ENCODE data around the gene DNM3. TPM values are rescaled to one million over a fixed set of nuclear protein-coding genes. Genes with fewer than 3 reads are reported as not detected.

Gene DNM3
- polyA plus RNA-seq, 3 donors from 2014 or later = 0.52 to 1.2 (median 0.99) TPM

GRCh38 chr1:172148707-172149106 lies 307.4 kb downstream of the DNM3 start:
- Mint-ChIP-seq H3K27ac (no peak overlapping the region), H3K27me3 (ENCODE audit: low read depth in 3 of 3) (peaks cover 0 to 2% (median 2%) of the 10 kb centered on the region in 3 donors), H3K9me3 (no peaks in the 10 kb centered on the region), H3K4me1 (peaks cover 0 to 4% of the 10 kb centered on the region in 2 donors), H3K36me3 (peaks cover 0 to 4% (median 0%) of the 10 kb centered on the region in 3 donors), H3K4me3 (no peak overlapping the region)
- no peak for DNase-seq

DNA sequence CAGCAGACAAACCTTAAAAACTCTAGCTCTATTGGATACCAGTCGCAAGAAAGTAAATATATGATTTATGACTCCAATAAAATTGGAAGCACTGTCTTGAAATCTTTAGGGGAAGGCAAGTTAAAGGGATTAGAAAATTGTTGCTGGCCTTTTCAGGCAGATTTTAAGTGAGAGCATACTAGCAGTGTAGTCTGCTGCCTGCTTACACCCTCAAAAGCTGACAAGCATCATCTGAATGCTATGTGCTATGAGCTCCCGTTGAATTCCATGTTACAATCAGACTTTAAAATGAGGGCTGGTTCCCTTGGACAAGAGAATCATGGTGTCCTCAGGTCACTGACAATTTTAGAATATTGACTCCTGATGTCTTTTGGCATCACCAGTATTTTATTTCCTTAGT lies 308.0 kb downstream of the DNM3 start:
- no peaks in the 10 kb centered on the region for H3K9me3 Mint-ChIP-seq
- no peak for DNase-seq
- H3K36me3 Mint-ChIP-seq = peaks cover 0 to 4% (median 0%) of the 10 kb centered on the region in 3 donors
- no peak overlapping the region for H3K4me3 Mint-ChIP-seq
- H3K27me3 Mint-ChIP-seq (ENCODE audit: low read depth in 3 of 3) = peaks cover 0 to 2% (median 2%) of the 10 kb centered on the region in 3 donors
- peaks cover 0 to 5% of the 10 kb centered on the region in 2 donors for H3K4me1 Mint-ChIP-seq
- no peak overlapping the region for H3K27ac Mint-ChIP-seq

GRCh38 chr1:172154551-172154950 lies 313.3 kb downstream of the DNM3 start:
- Mint-ChIP-seq H3K27me3 (ENCODE audit: low read depth in 3 of 3) (peaks cover 0 to 2% (median 2%) of the 10 kb centered on the region in 3 donors), H3K9me3 (no peaks in the 10 kb centered on the region), H3K36me3 (no peaks in the 10 kb centered on the region), H3K4me1 (peaks cover 3 to 6% of the 10 kb centered on the region in 2 donors), H3K4me3 (no peak overlapping the region), H3K27ac (peak overlapping the region in 2 of 6 donors; percentile 1 to 41)
- peak in 1 of 3 donors; percentile 3 for DNase-seq

GRCh38 chr1:172155766-172156165 lies 314.5 kb downstream of the DNM3 start:
- Mint-ChIP-seq H3K9me3 (no peaks in the 10 kb centered on the region), H3K4me1 (peaks cover 3 to 6% of the 10 kb centered on the region in 2 donors), H3K4me3 (no peak overlapping the region), H3K27ac (no peak overlapping the region), H3K27me3 (ENCODE audit: low read depth in 3 of 3) (peaks cover 0 to 2% (median 0%) of the 10 kb centered on the region in 3 donors), H3K36me3 (no peaks in the 10 kb centered on the region)
- no peak for DNase-seq

- no peak for DNase-seq
Measured at GRCh38 chr1:172162236-172162635, 320.9 kb downstream of the DNM3 start.

DNA sequence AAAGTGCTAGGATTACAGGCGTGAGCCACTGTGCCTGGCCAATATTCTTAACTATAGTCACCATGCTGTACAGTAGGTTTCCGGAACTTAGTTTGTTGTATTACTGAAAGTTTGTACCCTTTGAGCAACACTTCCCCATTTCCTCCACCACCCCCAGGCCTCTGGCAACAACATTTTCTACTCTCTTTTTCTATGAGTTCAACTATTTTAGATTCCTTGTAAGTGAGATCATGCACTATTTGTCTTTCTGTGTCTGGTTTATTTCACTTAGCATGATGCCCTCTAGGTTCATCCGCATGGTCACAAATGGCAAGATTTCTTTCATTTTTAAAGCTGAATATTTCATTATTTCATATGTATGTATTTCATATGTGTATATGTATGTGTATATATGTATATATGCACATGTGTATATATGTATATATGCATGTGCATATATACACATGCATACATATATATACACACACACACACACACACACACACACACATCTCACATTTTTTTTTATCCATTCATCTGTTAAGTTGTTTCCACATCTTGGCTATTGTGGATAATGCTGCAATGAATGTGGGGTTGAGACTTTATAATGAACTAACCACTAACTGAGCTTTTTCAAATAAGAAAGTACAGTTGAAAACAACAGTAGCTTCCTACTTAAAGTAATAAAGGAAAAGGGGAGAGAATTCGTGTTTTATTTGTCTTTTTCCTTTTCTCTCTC lies 322.4 kb downstream of the DNM3 start:
- Mint-ChIP-seq H3K4me1 (no peaks in the 10 kb centered on the region), H3K27me3 (ENCODE audit: low read depth in 3 of 3) (peaks cover 0 to 3% (median 2%) of the 10 kb centered on the region in 3 donors), H3K27ac (no peak overlapping the region), H3K36me3 (no peaks in the 10 kb centered on the region), H3K9me3 (no peaks in the 10 kb centered on the region), H3K4me3 (no peak overlapping the region)
- no peak for DNase-seq

More at GRCh38 chr1:172162236-172162635, 320.9 kb downstream of the DNM3 start:
- Mint-ChIP-seq H3K9me3 (no peaks in the 10 kb centered on the region), H3K4me1 (no peaks in the 10 kb centered on the region), H3K36me3 (no peaks in the 10 kb centered on the region), H3K27me3 (ENCODE audit: low read depth in 3 of 3) (peaks cover 0 to 3% (median 2%) of the 10 kb centered on the region in 3 donors), H3K4me3 (no peak overlapping the region), H3K27ac (no peak overlapping the region)

GRCh38 chr1:172165403-172165802 lies 324.1 kb downstream of the DNM3 start:
- no peaks in the 10 kb centered on the region for H3K36me3 Mint-ChIP-seq
- H3K4me1 Mint-ChIP-seq = no peaks in the 10 kb centered on the region
- H3K9me3 Mint-ChIP-seq = no peaks in the 10 kb centered on the region
- H3K27ac Mint-ChIP-seq = no peak overlapping the region
- no peak overlapping the region for H3K4me3 Mint-ChIP-seq
- DNase-seq = no peak
- H3K27me3 Mint-ChIP-seq (ENCODE audit: low read depth in 3 of 3) = peaks cover 0 to 7% (median 2%) of the 10 kb centered on the region in 3 donors

GRCh38 chr1:172167796-172168596 lies 326.7 kb downstream of the DNM3 start:
- no peak overlapping the region for H3K27ac Mint-ChIP-seq
- no peaks in the 10 kb centered on the region for H3K4me1 Mint-ChIP-seq
- DNase-seq = no peak

DNA sequence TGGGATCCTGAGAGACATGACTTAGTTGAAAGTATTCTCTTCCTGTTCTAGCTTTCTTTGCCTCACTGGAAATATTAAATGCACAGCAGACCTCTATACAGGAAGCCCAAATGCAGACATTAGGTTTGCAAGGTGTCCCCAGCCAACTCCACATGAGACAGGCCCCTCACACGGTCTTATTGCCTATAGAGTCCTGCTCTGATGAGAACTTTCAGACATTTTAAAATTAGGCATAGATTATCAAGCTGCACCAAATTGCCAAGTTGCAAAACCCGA lies 327.2 kb downstream of the DNM3 start:
- Mint-ChIP-seq H3K4me3 (no peak overlapping the region), H3K36me3 (no peaks in the 10 kb centered on the region), H3K27me3 (ENCODE audit: low read depth in 3 of 3) (peaks cover 0 to 7% (median 0%) of the 10 kb centered on the region in 3 donors), H3K9me3 (no peaks in the 10 kb centered on the region), H3K4me1 (no peaks in the 10 kb centered on the region), H3K27ac (no peak overlapping the region)
- DNase-seq = no peak

More at GRCh38 chr1:172167796-172168596, 326.7 kb downstream of the DNM3 start:
- no peaks in the 10 kb centered on the region for H3K36me3 Mint-ChIP-seq
- no peaks in the 10 kb centered on the region for H3K9me3 Mint-ChIP-seq
- peaks cover 0 to 7% (median 0%) of the 10 kb centered on the region in 3 donors for H3K27me3 Mint-ChIP-seq (ENCODE audit: low read depth in 3 of 3)
- no peak overlapping the region for H3K4me3 Mint-ChIP-seq

GRCh38 chr1:172169836-172170235 lies 328.5 kb downstream of the DNM3 start:
- Mint-ChIP-seq H3K9me3 (no peaks in the 10 kb centered on the region), H3K27me3 (ENCODE audit: low read depth in 3 of 3) (peaks cover 0 to 6% (median 3%) of the 10 kb centered on the region in 3 donors), H3K27ac (no peak overlapping the region), H3K36me3 (no peaks in the 10 kb centered on the region), H3K4me3 (no peak overlapping the region), H3K4me1 (no peaks in the 10 kb centered on the region)
- DNase-seq = no peak

DNA sequence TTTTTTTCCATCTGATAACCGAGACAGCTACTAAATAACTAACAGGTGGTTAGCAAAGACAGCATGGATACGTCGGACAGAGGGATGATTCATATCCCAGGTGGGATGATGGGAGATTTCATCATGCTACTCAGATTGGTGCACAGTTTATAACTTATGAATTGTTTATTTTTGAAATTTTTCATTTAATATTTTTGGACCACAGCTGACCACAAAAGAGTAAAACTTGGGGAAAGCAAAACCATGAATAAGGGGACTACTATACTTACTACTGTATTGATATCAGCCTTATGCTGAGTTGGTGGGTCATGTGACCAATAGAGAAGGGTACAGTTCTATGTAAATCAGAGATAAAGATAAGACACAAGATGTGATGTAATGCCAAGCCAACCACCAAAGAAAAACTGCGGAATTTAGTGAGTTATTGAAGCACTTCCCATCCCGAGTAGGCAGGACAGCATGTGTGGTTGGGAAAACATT lies 331.1 kb downstream of the DNM3 start:
- no peak for DNase-seq
- H3K27ac Mint-ChIP-seq = no peak overlapping the region
- H3K27me3 Mint-ChIP-seq (ENCODE audit: low read depth in 3 of 3) = peaks cover 0 to 4% (median 3%) of the 10 kb centered on the region in 3 donors
- H3K9me3 Mint-ChIP-seq = no peaks in the 10 kb centered on the region
- no peak overlapping the region for H3K4me3 Mint-ChIP-seq
- no peaks in the 10 kb centered on the region for H3K36me3 Mint-ChIP-seq
- no peaks in the 10 kb centered on the region for H3K4me1 Mint-ChIP-seq

GRCh38 chr1:172176206-172176605 lies 334.9 kb downstream of the DNM3 start:
- H3K36me3 Mint-ChIP-seq = peaks cover 0 to 5% (median 4%) of the 10 kb centered on the region in 3 donors
- no peak overlapping the region for H3K4me3 Mint-ChIP-seq
- peaks cover 10 to 14% of the 10 kb centered on the region in 2 donors for H3K4me1 Mint-ChIP-seq
- peaks cover 0 to 3% (median 0%) of the 10 kb centered on the region in 3 donors for H3K27me3 Mint-ChIP-seq (ENCODE audit: low read depth in 3 of 3)
- DNase-seq = no peak
- no peaks in the 10 kb centered on the region for H3K9me3 Mint-ChIP-seq
- no peak overlapping the region for H3K27ac Mint-ChIP-seq

- no peaks in the 10 kb centered on the region for H3K9me3 Mint-ChIP-seq
Measured at GRCh38 chr1:172177849-172178248, 336.6 kb downstream of the DNM3 start.

DNA sequence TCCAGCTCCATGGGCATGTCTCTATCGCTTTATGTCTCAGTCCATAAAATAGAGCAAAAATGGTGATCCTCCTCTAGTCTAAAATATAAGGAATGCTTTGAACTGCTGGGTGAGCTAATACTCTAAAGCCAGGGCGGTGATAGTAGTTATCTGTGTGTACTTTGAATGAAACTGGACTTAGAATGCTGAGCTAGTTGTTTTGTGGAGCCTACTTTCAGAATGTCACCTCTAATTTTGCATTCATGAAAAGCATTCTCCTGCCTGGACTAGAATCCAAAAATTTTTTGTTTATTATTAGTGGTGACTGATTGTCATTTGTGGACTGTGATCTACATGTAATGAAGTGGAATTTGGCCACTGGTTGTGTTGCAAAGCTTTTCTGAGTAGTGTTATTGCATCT lies 337.6 kb downstream of the DNM3 start:
- Mint-ChIP-seq H3K36me3 (peaks cover 0 to 5% (median 4%) of the 10 kb centered on the region in 3 donors), H3K9me3 (no peaks in the 10 kb centered on the region), H3K4me1 (peaks cover 24 to 29% of the 10 kb centered on the region in 2 donors), H3K27me3 (ENCODE audit: low read depth in 3 of 3) (peaks cover 0 to 5% (median 0%) of the 10 kb centered on the region in 3 donors), H3K4me3 (no peak overlapping the region), H3K27ac (no peak overlapping the region)
- no peak for DNase-seq

More at GRCh38 chr1:172177849-172178248, 336.6 kb downstream of the DNM3 start:
- no peak overlapping the region for H3K4me3 Mint-ChIP-seq
- peaks cover 0 to 5% (median 0%) of the 10 kb centered on the region in 3 donors for H3K27me3 Mint-ChIP-seq (ENCODE audit: low read depth in 3 of 3)
- H3K27ac Mint-ChIP-seq = no peak overlapping the region
- H3K36me3 Mint-ChIP-seq = peaks cover 0 to 5% (median 4%) of the 10 kb centered on the region in 3 donors
- no peak for DNase-seq
- peaks cover 24 to 29% of the 10 kb centered on the region in 2 donors for H3K4me1 Mint-ChIP-seq

Measured in immature natural killer cell (primary cell).